GM10248 (cell line): ENCODE measurements around the gene ARHGAP22.

ENCODE experiments used
- CTCF ChIA-PET: fragments of 300-600 bp; sonication (Branson Sonifier 250); formaldehyde crosslinking; extraction: SDS; loops from one replicate; lab custom pipeline; 2021; ENCODE audit warnings: antibody characterized with exemption; lab: Yijun Ruan, JAX
- POLR2A ChIA-PET: fragments of 350-650 bp; sonication (Branson Sonifier 250); formaldehyde crosslinking; extraction: SDS; loops from one replicate; lab custom pipeline; 2020; ENCODE audit warnings: antibody characterized with exemption; lab: Yijun Ruan, JAX
- DNase-seq: peaks from one replicate; pipeline ENCODE4 v3.0.0; 2012; ENCODE audit errors: extremely low spot score
- TF ChIP-seq, protein P1 (sequence below): IDR thresholded peaks from 2 replicates; pipeline ENCODE4 v1.5.1; 2012; ENCODE audit warnings: mild to moderate bottlenecking, low read depth; ENCODE audit errors: extremely low read depth, missing control alignments, control extremely low read depth

ARHGAP22 gene

GRCh38 chr10:48535416-48536155 lies 69.3 kb downstream of the ARHGAP22 start:
- TF ChIP-seq, protein P1, sequence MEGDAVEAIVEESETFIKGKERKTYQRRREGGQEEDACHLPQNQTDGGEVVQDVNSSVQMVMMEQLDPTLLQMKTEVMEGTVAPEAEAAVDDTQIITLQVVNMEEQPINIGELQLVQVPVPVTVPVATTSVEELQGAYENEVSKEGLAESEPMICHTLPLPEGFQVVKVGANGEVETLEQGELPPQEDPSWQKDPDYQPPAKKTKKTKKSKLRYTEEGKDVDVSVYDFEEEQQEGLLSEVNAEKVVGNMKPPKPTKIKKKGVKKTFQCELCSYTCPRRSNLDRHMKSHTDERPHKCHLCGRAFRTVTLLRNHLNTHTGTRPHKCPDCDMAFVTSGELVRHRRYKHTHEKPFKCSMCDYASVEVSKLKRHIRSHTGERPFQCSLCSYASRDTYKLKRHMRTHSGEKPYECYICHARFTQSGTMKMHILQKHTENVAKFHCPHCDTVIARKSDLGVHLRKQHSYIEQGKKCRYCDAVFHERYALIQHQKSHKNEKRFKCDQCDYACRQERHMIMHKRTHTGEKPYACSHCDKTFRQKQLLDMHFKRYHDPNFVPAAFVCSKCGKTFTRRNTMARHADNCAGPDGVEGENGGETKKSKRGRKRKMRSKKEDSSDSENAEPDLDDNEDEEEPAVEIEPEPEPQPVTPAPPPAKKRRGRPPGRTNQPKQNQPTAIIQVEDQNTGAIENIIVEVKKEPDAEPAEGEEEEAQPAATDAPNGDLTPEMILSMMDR, result no peak
- CTCF ChIA-PET, result interaction anchor here (0.9 to 2.3 kb wide), 5 partner anchors 11 to 121 kb away, joined by 3 to 14 read pairs (median 4); no protein-coding TSS in a partner anchor
- DNase-seq, result no peak
- POLR2A ChIA-PET, result no interaction called here

- POLR2A ChIA-PET, result no interaction called here
- TF ChIP-seq, protein P1, result no peak
- CTCF ChIA-PET, result interaction anchor here (0.8 to 2.3 kb wide), 5 partner anchors 9 to 122 kb away, joined by 3 to 14 read pairs (median 4); no protein-coding TSS in a partner anchor
- DNase-seq, result no peak
Measured at GRCh38 chr10:48533951-48534720, 70.7 kb downstream of the ARHGAP22 start.

DNA sequence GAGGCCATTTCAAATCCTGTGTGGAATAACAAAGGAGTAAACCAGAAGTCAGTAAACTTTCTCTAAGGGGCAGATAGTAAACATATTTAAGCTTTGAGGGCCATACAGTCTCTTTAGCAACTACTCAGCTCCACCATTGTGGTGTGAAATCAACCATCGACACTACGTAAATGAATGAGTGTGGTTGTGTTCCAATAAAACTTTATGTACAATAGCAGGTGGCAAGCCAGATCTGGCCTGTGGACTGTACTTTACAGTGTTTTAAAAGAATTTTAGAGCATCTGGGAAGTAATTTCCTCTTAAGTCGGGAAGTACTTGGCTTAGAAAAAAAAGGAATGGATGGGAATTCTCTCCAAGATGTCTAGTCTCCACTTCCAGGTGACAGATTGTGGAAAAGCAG lies 71.3 kb downstream of the ARHGAP22 start:
- POLR2A ChIA-PET, result no interaction called here
- TF ChIP-seq, protein P1, result no peak
- CTCF ChIA-PET, result interaction anchor here (0.8 to 1.4 kb wide), 3 partner anchors 9 to 12 kb away, joined by 3 to 4 read pairs (median 3); no protein-coding TSS in a partner anchor
- DNase-seq, result no peak

DNA sequence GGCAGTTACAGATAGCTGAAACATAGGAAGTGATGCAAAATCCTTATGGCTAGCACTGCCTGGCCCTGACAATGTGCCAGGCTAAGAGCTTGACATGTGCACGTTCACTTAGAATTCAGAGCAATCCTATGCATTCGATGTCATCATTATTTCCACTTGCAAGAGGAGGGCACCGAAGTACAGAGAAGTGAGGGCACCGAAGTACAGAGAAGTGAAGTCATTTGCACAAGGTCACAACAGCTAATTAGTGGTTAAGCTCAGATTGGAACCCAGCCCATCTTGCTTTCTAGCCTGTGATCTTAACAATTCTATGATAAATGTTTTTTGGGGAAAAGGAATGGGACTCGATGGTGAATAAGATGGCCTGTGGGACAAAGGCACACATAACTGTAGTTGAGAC lies 73.4 kb downstream of the ARHGAP22 start:
- TF ChIP-seq, protein P1, result no peak
- ChIA-PET CTCF (interaction anchor here (1.0 kb wide), 1 partner anchor 128 kb away, joined by 3 read pairs; no protein-coding TSS in a partner anchor), POLR2A (no interaction called here)
- DNase-seq, result no peak

GRCh38 chr10:48529331-48529730 lies 75.5 kb downstream of the ARHGAP22 start:
- ChIA-PET POLR2A (no interaction called here), CTCF (interaction anchor here (0.7 kb wide), 1 partner anchor 78 kb away, joined by 3 read pairs; no protein-coding TSS in a partner anchor)
- DNase-seq, result no peak
- TF ChIP-seq, protein P1, result no peak

- no peak for DNase-seq
- CTCF ChIA-PET, result interaction anchor here (1.2 kb wide), 1 partner anchor 128 kb away, joined by 7 read pairs; no protein-coding TSS in a partner anchor
- TF ChIP-seq, protein P1, result no peak
- POLR2A ChIA-PET, result no interaction called here
Measured at GRCh38 chr10:48527756-48528155, 77.1 kb downstream of the ARHGAP22 start.
